ENCODE data around the gene WASL.

The WASL gene

GRCh38 chr7:123680580-123680979 lies 68.2 kb downstream of the WASL start:
- no peak overlapping the region for H3K4me3 ChIP-seq (ENCODE audit: control insufficient read depth, low read depth, low read length)
- TF ChIP-seq CTCF (IDR thresholded peaks at IDR 0.05; ENCODE audit: control insufficient read depth, insufficient read depth, low read depth, low read length, missing control alignments): no peak
- no peak for DNase-seq (ENCODE audit: low read depth)

- no peak for TF ChIP-seq CTCF (IDR thresholded peaks at IDR 0.05; ENCODE audit: control insufficient read depth, insufficient read depth, low read depth, low read length, missing control alignments)
- no peak overlapping the region for H3K4me3 ChIP-seq (ENCODE audit: control insufficient read depth, low read depth, low read length)
- no peak for DNase-seq (ENCODE audit: low read depth)
Measured at GRCh38 chr7:123679614-123680013, 69.2 kb downstream of the WASL start.

GRCh38 chr7:123677061-123677715 lies 71.6 kb downstream of the WASL start:
- H3K4me3 ChIP-seq (ENCODE audit: control insufficient read depth, low read depth, low read length): no peak overlapping the region
- no peak for TF ChIP-seq CTCF (IDR thresholded peaks at IDR 0.05; ENCODE audit: control insufficient read depth, insufficient read depth, low read depth, low read length, missing control alignments)
- no peak for DNase-seq (ENCODE audit: low read depth)

GRCh38 chr7:123675181-123675473 lies 73.7 kb downstream of the WASL start:
- DNase-seq (ENCODE audit: low read depth): peak; percentile 14
- H3K4me3 ChIP-seq (ENCODE audit: control insufficient read depth, low read depth, low read length): no peak overlapping the region
- no peak for TF ChIP-seq CTCF (IDR thresholded peaks at IDR 0.05; ENCODE audit: control insufficient read depth, insufficient read depth, low read depth, low read length, missing control alignments)

GRCh38 chr7:123674399-123675180 lies 74.2 kb downstream of the WASL start:
- no peak overlapping the region for H3K4me3 ChIP-seq (ENCODE audit: control insufficient read depth, low read depth, low read length)
- DNase-seq (ENCODE audit: low read depth): peak; percentile 4
- TF ChIP-seq CTCF (IDR thresholded peaks at IDR 0.05; ENCODE audit: control insufficient read depth, insufficient read depth, low read depth, low read length, missing control alignments): no peak

GRCh38 chr7:123673752-123674398 lies 74.9 kb downstream of the WASL start:
- H3K4me3 ChIP-seq (ENCODE audit: control insufficient read depth, low read depth, low read length): no peak overlapping the region
- TF ChIP-seq CTCF (IDR thresholded peaks at IDR 0.05; ENCODE audit: control insufficient read depth, insufficient read depth, low read depth, low read length, missing control alignments): no peak

More at GRCh38 chr7:123673752-123674398, 74.9 kb downstream of the WASL start:
- DNase-seq (ENCODE audit: low read depth): no peak
